ENCODE measurements around the gene NR2F1-AS1.

The NR2F1-AS1 gene

GRCh38 chr5:93603793-93604643 is 23.0 kb upstream of the NR2F1-AS1 start:
- no peak for TF ChIP-seq POLR2AphosphoS5 (IDR thresholded peaks at IDR 0.05; ENCODE audit: low read depth, low read length)
- TF ChIP-seq REST (IDR thresholded peaks at IDR 0.05; ENCODE audit: insufficient read depth in 1 of 2, low read depth in 2 of 2, low read length in 2 of 2): 0 out of 4 replicates have a peak, but pooled peaks of 1 of the 2 experiments have one; percentile 17

GRCh38 chr5:93603078-93603792 is 22.2 kb upstream of the NR2F1-AS1 start:
- TF ChIP-seq SIN3A (IDR thresholded peaks at IDR 0.05; ENCODE audit: borderline replicate concordance, insufficient read depth, low read length) (no peak), TAF1 (IDR thresholded peaks at IDR 0.05; ENCODE audit: borderline replicate concordance, insufficient read depth, low read length) (no peak), FOXP2 (optimal IDR thresholded peaks at IDR 0.05; ENCODE audit: borderline replicate concordance, extremely low read depth, extremely low read length, insufficient read depth) (no peak), POLR2AphosphoS5 (IDR thresholded peaks at IDR 0.05; ENCODE audit: low read depth, low read length) (no peak), REST (IDR thresholded peaks at IDR 0.05; ENCODE audit: insufficient read depth in 1 of 2, low read depth in 2 of 2, low read length in 2 of 2) (no peak)

GRCh38 chr5:93602241-93603077 is 21.4 kb upstream of the NR2F1-AS1 start:
- TF ChIP-seq FOXP2 (optimal IDR thresholded peaks at IDR 0.05; ENCODE audit: borderline replicate concordance, extremely low read depth, extremely low read length, insufficient read depth): no peak

- no peak for TF ChIP-seq REST (IDR thresholded peaks at IDR 0.05; ENCODE audit: insufficient read depth in 1 of 2, low read depth in 2 of 2, low read length in 2 of 2)
- TF ChIP-seq FOXP2 (optimal IDR thresholded peaks at IDR 0.05; ENCODE audit: borderline replicate concordance, extremely low read depth, extremely low read length, insufficient read depth): no peak
- TF ChIP-seq TAF1 (IDR thresholded peaks at IDR 0.05; ENCODE audit: borderline replicate concordance, insufficient read depth, low read length): no peak
- TF ChIP-seq POLR2AphosphoS5 (IDR thresholded peaks at IDR 0.05; ENCODE audit: low read depth, low read length): no peak
- no peak for TF ChIP-seq SIN3A (IDR thresholded peaks at IDR 0.05; ENCODE audit: borderline replicate concordance, insufficient read depth, low read length)
Measured at GRCh38 chr5:93601802-93602155, 20.8 kb upstream of the NR2F1-AS1 start.

- TF ChIP-seq FOXP2 (optimal IDR thresholded peaks at IDR 0.05; ENCODE audit: borderline replicate concordance, extremely low read depth, extremely low read length, insufficient read depth): no peak
Measured at GRCh38 chr5:93601071-93601801, 20.2 kb upstream of the NR2F1-AS1 start.
